OCI-LY7 (cell line): Measurements from ENCODE around the gene ITSN1. TPM values are rescaled to one million over a fixed set of nuclear protein-coding genes. Genes with fewer than 3 reads are reported as not detected.

Source experiments
- BruUV-seq: library from RNA; stranded (reverse); fragments of 400-500 nt; replicated peaks from 2 replicates; lab custom pipeline; 2021; lab: Mats Ljungman, UMichigan
- CTCF ChIA-PET: fragments of 300-600 bp; sonication (Branson Sonifier 250); formaldehyde crosslinking; loops from one replicate; lab custom pipeline; 2022; ENCODE audit warnings: antibody characterized with exemption; ENCODE audit not compliant: unreplicated experiment; lab: Charles Lee
- POLR2A ChIA-PET: fragments of 300-600 bp; sonication (Branson Sonifier 250); formaldehyde crosslinking; loops from one replicate; lab custom pipeline; 2022; ENCODE audit warnings: antibody characterized with exemption; lab: Charles Lee
- DNase-seq: peaks from one replicate; pipeline ENCODE4 v3.0.0-alpha.2; 2015; ENCODE audit warnings: low spot score
- H2AFZ ChIP-seq: fragments of 200-600 bp; sonication (generic), shearing (Covaris generic); 2 replicates; pipeline ENCODE4 v1.6.1; 2014; ENCODE audit warnings: mild to moderate bottlenecking, antibody characterized with exemption, low read length, moderate library complexity
- H3K27ac ChIP-seq: fragments of 200-600 bp; sonication (generic); 2 replicates; pipeline ENCODE4 v1.5.1; 2014; ENCODE audit warnings: mixed run types, low read depth, mild to moderate bottlenecking, moderate library complexity, low read length, inconsistent platforms; ENCODE audit not compliant: poor library complexity, severe bottlenecking
- H3K36me3 ChIP-seq: fragments of 200-600 bp; sonication (generic); 2 replicates; pipeline ENCODE4 v1.6.1; 2014; ENCODE audit warnings: mild to moderate bottlenecking, antibody characterized with exemption, low read length, moderate library complexity, mixed read lengths; ENCODE audit not compliant: insufficient read depth
- H3K4me1 ChIP-seq: fragments of 200-600 bp; sonication (generic); 2 replicates; pipeline ENCODE4 v1.5.1; 2014; ENCODE audit warnings: mild to moderate bottlenecking, low read length; ENCODE audit not compliant: insufficient read depth, poor library complexity, severe bottlenecking
- H3K4me2 ChIP-seq: fragments of 200-600 bp; sonication (generic); 2 replicates; pipeline ENCODE4 v1.6.1; 2014; ENCODE audit warnings: mild to moderate bottlenecking, low read length
- H3K4me3 ChIP-seq: fragments of 200-600 bp; sonication (generic); 2 replicates; pipeline ENCODE4 v1.5.1; 2014; ENCODE audit warnings: mild to moderate bottlenecking, low read depth, low read length; ENCODE audit not compliant: poor library complexity, severe bottlenecking
- H3K79me2 ChIP-seq: fragments of 200-600 bp; sonication (generic); 2 replicates; pipeline ENCODE4 v1.6.1; 2016; ENCODE audit warnings: low read depth, mild to moderate bottlenecking, low read length, moderate library complexity, mixed read lengths; ENCODE audit not compliant: insufficient read depth
- H3K9me2 ChIP-seq: fragments of 200-600 bp; sonication (generic); 2 replicates; pipeline ENCODE4 v1.6.1; 2016; ENCODE audit warnings: mild to moderate bottlenecking, low read length, mixed read lengths; ENCODE audit not compliant: insufficient read depth
- H3K9me3 ChIP-seq: fragments of 200-600 bp; sonication (generic); 2 replicates; pipeline ENCODE4 v1.6.1; 2014; ENCODE audit warnings: mild to moderate bottlenecking, mixed run types, low read length, mixed read lengths
- H4K20me1 ChIP-seq: fragments of 200-600 bp; sonication (generic); 2 replicates; pipeline ENCODE4 v1.6.1; 2014; ENCODE audit warnings: mild to moderate bottlenecking, antibody characterized with exemption, low read length, moderate library complexity, mixed read lengths; ENCODE audit not compliant: insufficient read depth
- CTCF ChIP-seq: fragments of 200-600 bp; sonication (generic); conservative IDR thresholded peaks from 2 replicates; pipeline ENCODE4 v1.5.1; 2014; ENCODE audit warnings: mild to moderate bottlenecking, antibody characterized with exemption, low read length, moderate library complexity, mixed read lengths
- EZH2phosphoT487 ChIP-seq: fragments of 200-600 bp; sonication (generic); IDR thresholded peaks from 2 replicates; pipeline ENCODE4 v1.6.1; 2018; ENCODE audit warnings: low read depth, borderline replicate concordance, mild to moderate bottlenecking, mixed run types, antibody characterized with exemption, low read length, moderate library complexity, mixed read lengths
- intact Hi-C: fragments of 100-400 bp; cut with micrococcal nuclease; formaldehyde crosslinking; loops from one replicate; pipeline ENCODE4 v1.10.0; 2022; ENCODE audit not compliant: unreplicated experiment
- total RNA-seq, 2 experiments: library from RNA; depleted of rRNA in 1 of 2; stranded (reverse); fragments of >200 nt in 1 of 2; shearing (Covaris generic) in 1 of 2; gene quantifications; 2 replicates each; pipeline ENCODE4 v1.2.3, GENCODE V29; 2014 to 2022

Gene ITSN1
- total RNA-seq, 2 experiments from 2014 or later: 0.60 to 5.9 TPM

DNA sequence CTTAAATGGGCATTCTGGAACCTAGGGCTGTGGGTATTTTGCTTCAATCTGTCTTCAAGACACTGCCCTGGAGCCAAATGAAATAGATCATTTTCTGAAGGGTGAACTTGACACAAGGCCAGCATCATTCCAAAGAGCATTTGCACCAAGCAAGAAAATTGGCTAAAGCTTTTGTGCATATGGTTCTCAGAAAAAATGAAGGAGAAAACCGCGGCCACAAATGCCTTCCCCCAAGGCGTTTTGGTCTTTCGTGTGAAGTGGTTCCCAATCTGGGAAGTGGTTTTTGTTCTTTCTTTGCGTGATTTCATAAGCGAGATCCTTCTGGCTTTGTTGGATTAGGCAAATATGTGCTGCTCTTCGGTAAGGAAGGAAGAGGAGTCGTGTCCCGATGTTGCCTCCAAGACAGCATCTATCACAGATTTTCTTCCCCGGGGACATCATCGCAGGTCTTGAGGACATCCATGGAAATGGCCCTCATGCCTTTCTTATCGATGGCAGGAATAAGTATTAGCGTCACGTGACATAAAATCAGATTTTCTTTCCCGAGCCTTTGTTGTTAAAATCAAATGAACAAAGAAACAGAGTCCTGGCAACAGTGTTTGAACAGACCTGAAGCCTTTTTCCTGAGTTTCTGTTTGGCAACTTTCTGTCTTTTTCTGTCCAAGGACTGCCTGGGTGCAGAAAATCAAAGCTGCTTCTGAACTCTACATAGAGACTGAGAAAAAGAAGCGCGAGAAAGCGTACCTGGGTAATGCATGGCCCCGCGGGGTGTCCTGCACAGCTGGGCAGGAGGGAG is 242.3 kb downstream of the ITSN1 start:
- no peak overlapping the region for H3K27ac ChIP-seq
- H4K20me1 ChIP-seq: no peaks in the 10 kb centered on the region
- no peak for DNase-seq
- H3K4me1 ChIP-seq: no peaks in the 10 kb centered on the region
- no peaks in the 10 kb centered on the region for H3K36me3 ChIP-seq
- ChIA-PET CTCF (no interaction called here), POLR2A (no interaction called here)
- H3K4me3 ChIP-seq: no peak overlapping the region
- TF ChIP-seq EZH2phosphoT487 (no peak), CTCF (no peak)
- intact Hi-C loops: no loop called here
- no peaks in the 10 kb centered on the region for H3K9me2 ChIP-seq
- no peak overlapping the region for H2AFZ ChIP-seq
- no peaks in the 10 kb centered on the region for H3K9me3 ChIP-seq
- H3K4me2 ChIP-seq: no peak overlapping the region
- no TSS peak for BruUV-seq
- no peaks in the 10 kb centered on the region for H3K79me2 ChIP-seq

DNA sequence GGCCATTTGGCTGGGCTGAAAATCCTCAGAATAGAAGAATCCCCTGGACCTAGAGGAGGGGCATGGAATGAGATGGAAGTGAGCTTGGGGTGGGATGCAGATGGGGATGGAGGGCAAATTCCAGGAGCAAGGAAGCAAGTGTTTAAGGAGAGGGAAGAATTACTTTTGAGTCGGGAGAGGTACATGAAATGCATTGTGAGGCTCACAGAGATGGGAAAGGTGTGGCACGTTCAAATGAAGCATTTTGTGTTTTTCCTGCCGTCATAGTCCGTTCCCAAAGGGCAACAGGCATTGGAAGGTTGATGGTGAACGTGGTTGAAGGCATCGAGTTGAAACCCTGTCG is 242.8 kb downstream of the ITSN1 start:
- no peak for TF ChIP-seq CTCF
- no peak for TF ChIP-seq EZH2phosphoT487
- DNase-seq: no peak
- no peak overlapping the region for H3K4me3 ChIP-seq
- no TSS peak for BruUV-seq
- POLR2A ChIA-PET: no interaction called here
- H3K4me2 ChIP-seq: no peak overlapping the region
- H3K9me2 ChIP-seq: no peaks in the 10 kb centered on the region
- no peaks in the 10 kb centered on the region for H3K4me1 ChIP-seq
- no peaks in the 10 kb centered on the region for H3K36me3 ChIP-seq
- H3K9me3 ChIP-seq: no peaks in the 10 kb centered on the region
- CTCF ChIA-PET: no interaction called here
- no peak overlapping the region for H3K27ac ChIP-seq
- intact Hi-C loops: no loop called here
- H4K20me1 ChIP-seq: no peaks in the 10 kb centered on the region
- H2AFZ ChIP-seq: no peak overlapping the region
- H3K79me2 ChIP-seq: no peaks in the 10 kb centered on the region

DNA sequence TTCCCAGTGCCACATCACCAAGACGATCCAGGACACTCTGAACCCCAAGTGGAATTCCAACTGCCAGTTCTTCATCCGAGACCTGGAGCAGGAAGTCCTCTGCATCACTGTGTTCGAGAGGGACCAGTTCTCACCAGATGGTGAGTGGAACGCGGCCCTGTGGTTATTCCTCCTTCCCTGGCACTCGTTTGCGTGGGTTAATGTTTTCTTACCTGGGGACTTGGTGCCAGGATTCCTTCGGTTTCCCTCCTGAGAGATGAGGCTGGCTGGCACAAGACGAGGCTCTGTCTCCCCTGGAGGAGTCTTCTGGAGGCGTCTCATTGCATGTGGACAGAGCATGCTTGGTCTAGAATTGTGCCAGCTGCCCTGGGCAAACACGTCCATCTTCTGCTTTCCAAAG is 244.0 kb downstream of the ITSN1 start:
- BruUV-seq: no TSS peak
- no peak for TF ChIP-seq CTCF
- no peak for TF ChIP-seq EZH2phosphoT487
- Histone ChIP-seq H3K4me2 (no peak overlapping the region), H4K20me1 (no peaks in the 10 kb centered on the region), H2AFZ (no peak overlapping the region), H3K79me2 (no peaks in the 10 kb centered on the region), H3K9me3 (no peaks in the 10 kb centered on the region), H3K4me3 (no peak overlapping the region), H3K4me1 (no peaks in the 10 kb centered on the region), H3K27ac (no peak overlapping the region), H3K9me2 (no peaks in the 10 kb centered on the region), H3K36me3 (no peaks in the 10 kb centered on the region)
- POLR2A ChIA-PET: no interaction called here
- intact Hi-C loops: no loop called here
- no peak for DNase-seq
- CTCF ChIA-PET: no interaction called here
